K562 (cell line): ENCODE results near the gene TRMT112. TPM values are rescaled to one million over a fixed set of nuclear protein-coding genes. Genes with fewer than 3 reads are reported as not detected.

Experiments
- ETS1 ChIP-seq: conservative IDR thresholded peaks from 2 replicates; pipeline ENCODE4 v1.6.1; 2011; ENCODE audit warnings: low read depth, mild to moderate bottlenecking, low read length; ENCODE audit not compliant: control insufficient read depth
- GTF2E2 ChIP-seq: fragments of 200-800 bp; sonication (Bioruptor generic); IDR thresholded peaks from 2 replicates; pipeline ENCODE4 v1.6.1; 2016; ENCODE audit warnings: missing genetic modification characterization, missing compliant biosample characterization
- HCFC1 ChIP-seq: IDR thresholded peaks from 2 replicates; pipeline ENCODE4 v1.6.1; 2012; ENCODE audit warnings: low read depth, low read length, improper control_type of control experiment
- HDAC8 ChIP-seq: fragments of 450-650 bp; IDR thresholded peaks from 2 replicates; pipeline ENCODE4 v1.6.1; 2016; ENCODE audit warnings: mild to moderate bottlenecking, missing genetic modification characterization, moderate library complexity, missing compliant biosample characterization
- MBD1 ChIP-seq: fragments of 250-450 bp; sonication (Bioruptor Pico); IDR thresholded peaks from 2 replicates; pipeline ENCODE4 v1.8.0; 2022; ENCODE audit warnings: inconsistent platforms
- NCOA4 ChIP-seq: fragments of 450-650 bp; IDR thresholded peaks from 2 replicates; pipeline ENCODE4 v1.6.1; 2018; ENCODE audit warnings: mild to moderate bottlenecking; ENCODE audit not compliant: partially characterized antibody
- PHF8 ChIP-seq: fragments of 200-600 bp; sonication (generic); IDR thresholded peaks from 2 replicates; pipeline ENCODE4 v1.6.1; 2012; ENCODE audit warnings: mixed run types, mild to moderate bottlenecking, inconsistent platforms, low read length, moderate library complexity, borderline replicate concordance
- POLR2A ChIP-seq: fragments of 450-650 bp; conservative IDR thresholded peaks from 2 replicates; pipeline ENCODE4 v1.6.1; 2016
- POLR2H ChIP-seq: IDR thresholded peaks from 2 replicates; pipeline ENCODE4 v1.6.1; 2016; ENCODE audit warnings: missing genetic modification characterization, low read depth, mild to moderate bottlenecking, control low read depth, missing compliant biosample characterization, moderate library complexity
- PREB ChIP-seq: sonication (generic); formaldehyde crosslinking; IDR thresholded peaks from 2 replicates; pipeline ENCODE4 v1.8.1; 2023; ENCODE audit warnings: mild to moderate bottlenecking, missing genetic modification reagents
- RCOR1 ChIP-seq, 2 experiments: IDR thresholded peaks; 2 replicates each; pipeline ENCODE4 v1.6.1; 2012; ENCODE audit warnings: low read depth in 2 of 2, low read length in 2 of 2, borderline replicate concordance in 1 of 2, improper control_type of control experiment in 1 of 2
- SMAD1 ChIP-seq: fragments of 150-350 bp; IDR thresholded peaks from 2 replicates; pipeline ENCODE4 v1.6.1; 2014; ENCODE audit warnings: low read length, low read depth; ENCODE audit not compliant: partially characterized antibody
- SUPT5H ChIP-seq: fragments of 450-650 bp; IDR thresholded peaks from 2 replicates; pipeline ENCODE4 v1.6.1; 2016
- U2AF1 ChIP-seq: fragments of 200-400 bp; formaldehyde crosslinking; optimal IDR thresholded peaks from 2 replicates; pipeline ENCODE3; 2017; ENCODE audit warnings: mild to moderate bottlenecking, low read depth, low read length, moderate library complexity
- ZNF511 ChIP-seq: sonication (generic); formaldehyde crosslinking; IDR thresholded peaks from 2 replicates; pipeline ENCODE4 v1.8.0; 2022; ENCODE audit warnings: mild to moderate bottlenecking, missing genetic modification reagents
- ZNF609 ChIP-seq: sonication (generic); formaldehyde crosslinking; IDR thresholded peaks from 2 replicates; pipeline ENCODE4 v1.8.1; 2023; ENCODE audit warnings: missing genetic modification reagents, mild to moderate bottlenecking, borderline replicate concordance
- polyA plus RNA-seq, 8 experiments: library from polyadenylated mRNA; depleted of rRNA in 4 of 8; stranded (reverse) in 5 of 8; unstranded in 3 of 8; fragments of >200 nt; fragmentation: Nextera tagmentation in 2 of 8; fragmentation: Illumina TruSeq in 1 of 8; extraction: Ambion mirVana in 2 of 8; extraction: Trizol in 1 of 8; gene quantifications; 2 replicates each; pipeline versions ENCODE4 v1.2.1 to v1.2.3, GENCODE V29; 2011 to 2014; ENCODE audit warnings: inconsistent platforms in 1 of 8, missing spikeins in 1 of 8
- total RNA-seq, 7 experiments: library from RNA; depleted of rRNA in 6 of 7; stranded (reverse); fragments of >200 nt in 6 of 7; fragmentation: Illumina TruSeq in 2 of 7; extraction: Trizol in 2 of 7; gene quantifications; 2 replicates each; pipeline versions ENCODE4 v1.2.1 to v1.2.3, GENCODE V29; 2011 to 2021; ENCODE audit warnings: low replicate concordance in 1 of 7

Gene TRMT112
- total and polyA plus RNA-seq, 9 of the 15 experiments (the other 6 are each of a cell fraction or from before 2014, with no cell fraction given) = 162 to 444 (median 300) TPM

GRCh38 chr11:64304316-64305072 lies 12.9 kb downstream of the TRMT112 start (continued):
- TF ChIP-seq ZNF609 (CRISPR knock-in tag) = 0 out of 2 replicates have a peak, but pooled peaks have one; percentile 7
- TF ChIP-seq PREB (CRISPR knock-in tag) = peak; percentile 99
- no peak for TF ChIP-seq HCFC1
- peak; percentile 78 for TF ChIP-seq POLR2H (tag)
- TF ChIP-seq POLR2A = peak; percentile 77
- TF ChIP-seq RCOR1 (IDR thresholded peaks at IDR 0.05; ENCODE audit: borderline replicate concordance in 1 of 2, low read depth in 2 of 2, low read length in 2 of 2) = peak in 1 of 2 experiments; percentile 71; a peak in 2 of 4 replicates
- TF ChIP-seq ETS1 = 0 out of 2 replicates have a peak, but pooled peaks have one; percentile 54
- TF ChIP-seq SUPT5H = peak; percentile 67; the same call in 1 of the 2 replicates
- TF ChIP-seq MBD1 = no peak
- peak; percentile 80 for TF ChIP-seq ZNF511 (CRISPR knock-in tag)
- TF ChIP-seq SMAD1 = peak; percentile 6
- TF ChIP-seq NCOA4 = no peak
- TF ChIP-seq U2AF1 = no peak
- TF ChIP-seq HDAC8 (tag) = no peak
- peak; percentile 83 for TF ChIP-seq GTF2E2
- TF ChIP-seq PHF8 = peak; percentile 61
